GM12892 (cell line): ENCODE measurements around the gene F11.

Experiments
- POLR2A ChIP-seq: IDR thresholded peaks from 2 replicates; pipeline ENCODE4 v1.6.1; 2011; ENCODE audit warnings: low read depth, low read length, control low read depth
- POLR2AphosphoS5 ChIP-seq: IDR thresholded peaks from 2 replicates; pipeline ENCODE4 v1.6.1; 2011; ENCODE audit warnings: low read depth, low read length, control low read depth
- TAF1 ChIP-seq: IDR thresholded peaks from 2 replicates; pipeline ENCODE4 v1.6.1; 2011; ENCODE audit warnings: low read depth, mild to moderate bottlenecking, control low read depth, low read length, borderline replicate concordance

DNA sequence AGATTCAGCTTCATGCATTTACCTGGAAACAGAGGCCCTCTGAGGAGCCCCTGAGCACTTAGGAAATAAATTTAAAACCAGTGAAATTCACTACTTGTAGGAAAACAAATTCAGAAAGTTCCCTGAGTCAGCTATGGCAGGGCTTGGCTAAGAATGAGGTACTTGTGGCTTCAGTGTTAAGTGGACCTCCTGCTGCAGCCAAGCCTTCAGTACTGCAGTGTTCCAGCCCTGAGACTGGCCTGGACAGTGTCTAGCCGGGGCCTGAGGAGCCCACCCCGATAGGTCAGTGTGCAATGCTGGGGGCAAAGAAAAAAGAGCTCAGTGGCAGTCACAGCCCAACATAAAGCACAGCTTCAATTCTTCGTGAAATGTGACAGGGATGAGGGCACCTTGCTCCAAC lies 41.9 kb downstream of the F11 start:
- TF ChIP-seq POLR2AphosphoS5, result no peak
- no peak for TF ChIP-seq POLR2A
- no peak for TF ChIP-seq TAF1
